HL-60 (cell line): ENCODE measurements around the gene TPM4.

Experiments used
- DNase-seq, 2 experiments: peaks; one replicate each; pipeline ENCODE4 v3.0.0-alpha.2; 2010 to 2020; ENCODE audit warnings: low read depth in 1 of 2, low spot score in 1 of 2
- H3K27ac ChIP-seq: fragments of 250-450 bp; sonication (Bioruptor Pico); replicated peaks from 2 replicates; pipeline ENCODE4 v1.5.1; 2020; ENCODE audit warnings: mild to moderate bottlenecking, moderate library complexity
- H3K27me3 ChIP-seq: fragments of 250-450 bp; sonication (Bioruptor Pico); 2 replicates; pipeline ENCODE4 v1.5.1; 2021; ENCODE audit warnings: mild to moderate bottlenecking, moderate library complexity; ENCODE audit not compliant: insufficient read depth, poor library complexity, severe bottlenecking
- H3K4me3 ChIP-seq: replicated peaks from 2 replicates; pipeline ENCODE4 v1.5.1; 2011; ENCODE audit warnings: mild to moderate bottlenecking, control low read depth, low read length; ENCODE audit not compliant: insufficient read depth
- CTCF ChIP-seq: IDR thresholded peaks from one replicate; pipeline ENCODE4 v1.5.1; 2011; ENCODE audit warnings: low read length, control low read depth, inconsistent platforms; ENCODE audit not compliant: insufficient read depth
- GABPA ChIP-seq: IDR thresholded peaks from 2 replicates; pipeline ENCODE4 v1.6.1; 2012; ENCODE audit warnings: low read depth
- POLR2AphosphoS5 ChIP-seq: IDR thresholded peaks from 2 replicates; pipeline ENCODE4 v1.6.1; 2012; ENCODE audit warnings: low read depth
- REST ChIP-seq: IDR thresholded peaks from 2 replicates; pipeline ENCODE4 v1.6.1; 2012; ENCODE audit warnings: low read depth; ENCODE audit not compliant: insufficient replicate concordance
- SPI1 ChIP-seq: IDR thresholded peaks from 2 replicates; pipeline ENCODE4 v1.6.1; 2012; ENCODE audit warnings: low read depth, mild to moderate bottlenecking, borderline replicate concordance

Gene TPM4

GRCh38 chr19:16135430-16136127 is 59.3 kb downstream of the TPM4 start:
- DNase-seq, result peak in 1 of 2 experiments; percentile 33
- Histone ChIP-seq H3K27ac (no peak overlapping the region), H3K4me3 (no peak overlapping the region), H3K27me3 (no peaks in the 10 kb centered on the region)
- no peak for TF ChIP-seq CTCF
- peak; percentile 41 for TF ChIP-seq POLR2AphosphoS5

- DNase-seq, result no peak
- Histone ChIP-seq H3K27me3 (no peaks in the 10 kb centered on the region), H3K27ac (peak overlapping the region; percentile 29), H3K4me3 (no peak overlapping the region)
- TF ChIP-seq REST (no peak), POLR2AphosphoS5 (no peak), SPI1 (no peak), GABPA (no peak), CTCF (no peak)
These were observed 60.1 kb downstream of the TPM4 start for GRCh38 chr19:16136185-16136999.

GRCh38 chr19:16139752-16140151 is 63.5 kb downstream of the TPM4 start:
- peak; percentile 96 to 99 for DNase-seq
- TF ChIP-seq CTCF (no peak), POLR2AphosphoS5 (peak; percentile 100), REST (peak; percentile 38), GABPA (peak; percentile 38; the same call in 1 of the 2 replicates), SPI1 (peak; percentile 57; the same call in 1 of the 2 replicates)
- H3K27me3 ChIP-seq, result no peaks in the 10 kb centered on the region
- H3K4me3 ChIP-seq, result peak overlapping the region; percentile 20
- peak overlapping the region; percentile 92 for H3K27ac ChIP-seq
